ENCODE data around the gene P2RY2. TPM values are rescaled to one million over a fixed set of nuclear protein-coding genes. Genes with fewer than 3 reads are reported as not detected.

P2RY2 gene
- total RNA-seq, 2 experiments from 2014 or later: not detected

DNA sequence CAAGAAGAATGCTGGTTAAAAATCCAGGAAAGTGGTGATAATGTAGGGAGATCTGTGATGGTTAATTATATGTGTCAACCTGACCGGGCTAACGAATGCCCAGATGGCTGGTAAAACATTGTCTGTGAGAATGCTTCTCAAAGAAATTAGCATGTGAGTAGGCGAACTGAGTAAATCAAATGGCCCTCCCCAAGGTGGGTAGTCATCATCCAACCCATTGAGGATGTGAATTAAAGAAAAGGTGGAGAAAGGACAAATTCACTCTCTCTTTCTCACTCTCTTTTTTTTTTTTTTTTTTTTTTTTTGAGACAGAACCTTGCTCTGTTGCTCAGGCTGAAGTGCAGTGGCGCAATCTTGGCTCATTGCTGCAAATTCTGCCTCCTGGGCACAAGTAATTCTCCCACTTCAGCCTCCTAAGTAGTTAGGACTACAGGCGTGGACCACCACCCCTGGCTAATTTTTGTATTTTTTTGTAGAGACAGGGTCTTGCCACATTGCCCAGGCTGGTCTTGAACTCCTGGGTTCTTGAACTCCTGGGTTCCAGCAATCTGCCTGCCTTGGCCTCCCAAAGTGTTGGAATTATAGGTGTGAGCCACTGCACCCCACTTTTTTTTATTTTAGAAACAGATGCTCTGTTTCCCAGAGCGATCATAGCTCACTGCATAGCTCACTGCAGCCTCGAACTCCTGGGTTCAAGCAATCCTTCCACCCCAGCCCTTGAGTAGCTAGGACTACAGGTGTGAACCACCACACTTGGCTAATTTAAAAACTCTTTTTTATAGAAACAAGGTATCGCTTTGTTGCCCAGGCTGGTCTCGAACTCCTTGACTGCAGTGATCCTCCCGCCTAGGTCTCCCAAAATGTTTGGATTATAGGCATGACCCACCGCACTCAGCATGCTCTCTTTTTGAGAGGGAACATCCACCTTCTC is 32.0 kb downstream of the P2RY2 start:
- no peak for DNase-seq (ENCODE audit: low spot score)
- no peaks in the 10 kb centered on the region for H4K20me1 ChIP-seq (ENCODE audit: insufficient read depth, low read length)
- H3K9me3 ChIP-seq (ENCODE audit: low read length): no peaks in the 10 kb centered on the region
- H3K9me2 ChIP-seq (ENCODE audit: insufficient read depth, low read length): no peaks in the 10 kb centered on the region
- H2AFZ ChIP-seq (ENCODE audit: low read length): peak overlapping the region; percentile 18; the same call in 1 of the 2 replicates
- H3K79me2 ChIP-seq (ENCODE audit: insufficient read depth, low read depth, low read length): no peaks in the 10 kb centered on the region
- TF ChIP-seq, protein P1, sequence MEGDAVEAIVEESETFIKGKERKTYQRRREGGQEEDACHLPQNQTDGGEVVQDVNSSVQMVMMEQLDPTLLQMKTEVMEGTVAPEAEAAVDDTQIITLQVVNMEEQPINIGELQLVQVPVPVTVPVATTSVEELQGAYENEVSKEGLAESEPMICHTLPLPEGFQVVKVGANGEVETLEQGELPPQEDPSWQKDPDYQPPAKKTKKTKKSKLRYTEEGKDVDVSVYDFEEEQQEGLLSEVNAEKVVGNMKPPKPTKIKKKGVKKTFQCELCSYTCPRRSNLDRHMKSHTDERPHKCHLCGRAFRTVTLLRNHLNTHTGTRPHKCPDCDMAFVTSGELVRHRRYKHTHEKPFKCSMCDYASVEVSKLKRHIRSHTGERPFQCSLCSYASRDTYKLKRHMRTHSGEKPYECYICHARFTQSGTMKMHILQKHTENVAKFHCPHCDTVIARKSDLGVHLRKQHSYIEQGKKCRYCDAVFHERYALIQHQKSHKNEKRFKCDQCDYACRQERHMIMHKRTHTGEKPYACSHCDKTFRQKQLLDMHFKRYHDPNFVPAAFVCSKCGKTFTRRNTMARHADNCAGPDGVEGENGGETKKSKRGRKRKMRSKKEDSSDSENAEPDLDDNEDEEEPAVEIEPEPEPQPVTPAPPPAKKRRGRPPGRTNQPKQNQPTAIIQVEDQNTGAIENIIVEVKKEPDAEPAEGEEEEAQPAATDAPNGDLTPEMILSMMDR (conservative IDR thresholded peaks at IDR 0.05; ENCODE audit: low read length): no peak
- TF ChIP-seq EZH2phosphoT487 (IDR thresholded peaks at IDR 0.05; ENCODE audit: borderline replicate concordance, low read depth, low read length): no peak
- H3K27ac ChIP-seq (ENCODE audit: low read depth, low read length, poor library complexity, severe bottlenecking): no peak overlapping the region
- H3K4me1 ChIP-seq (ENCODE audit: insufficient read depth, low read length, poor library complexity, severe bottlenecking): no peaks in the 10 kb centered on the region
- POLR2A ChIA-PET: no interaction called here
- H3K4me2 ChIP-seq (ENCODE audit: low read length): no peak overlapping the region
- intact Hi-C loops (cut with micrococcal nuclease; ENCODE audit: unreplicated experiment): no loop called here
- no peak overlapping the region for H3K4me3 ChIP-seq (ENCODE audit: low read depth, low read length, poor library complexity, severe bottlenecking)
- CTCF ChIA-PET (ENCODE audit: unreplicated experiment): no interaction called here
- no TSS peak for BruUV-seq (replicated peaks)
- H3K36me3 ChIP-seq (ENCODE audit: insufficient read depth, low read length): no peaks in the 10 kb centered on the region

GRCh38 chr11:73252577-73253191 is 34.6 kb downstream of the P2RY2 start:
- Histone ChIP-seq H2AFZ (ENCODE audit: low read length) (no peak overlapping the region), H3K9me3 (ENCODE audit: low read length) (no peaks in the 10 kb centered on the region), H3K4me1 (ENCODE audit: insufficient read depth, low read length, poor library complexity, severe bottlenecking) (no peaks in the 10 kb centered on the region), H3K36me3 (ENCODE audit: insufficient read depth, low read length) (no peaks in the 10 kb centered on the region), H3K27ac (ENCODE audit: low read depth, low read length, poor library complexity, severe bottlenecking) (no peak overlapping the region), H3K79me2 (ENCODE audit: insufficient read depth, low read depth, low read length) (no peaks in the 10 kb centered on the region), H4K20me1 (ENCODE audit: insufficient read depth, low read length) (no peaks in the 10 kb centered on the region), H3K4me2 (ENCODE audit: low read length) (no peak overlapping the region), H3K9me2 (ENCODE audit: insufficient read depth, low read length) (no peaks in the 10 kb centered on the region), H3K4me3 (ENCODE audit: low read depth, low read length, poor library complexity, severe bottlenecking) (no peak overlapping the region)
- intact Hi-C loops (cut with micrococcal nuclease; ENCODE audit: unreplicated experiment): no loop called here
- DNase-seq (ENCODE audit: low spot score): peak; percentile 42
- CTCF ChIA-PET (ENCODE audit: unreplicated experiment): no interaction called here
- POLR2A ChIA-PET: interaction anchor here (0.6 kb wide), 2 partner anchors 68 to 337 kb away, joined by 4 to 5 read pairs; no protein-coding TSS in a partner anchor
- no TSS peak for BruUV-seq (replicated peaks)
- TF ChIP-seq, protein P1 (conservative IDR thresholded peaks at IDR 0.05; ENCODE audit: low read length): peak; percentile 57
- no peak for TF ChIP-seq EZH2phosphoT487 (IDR thresholded peaks at IDR 0.05; ENCODE audit: borderline replicate concordance, low read depth, low read length)

Measured in OCI-LY7 (cell line).